GM12872 (cell line): ENCODE measurements around the gene PTCRA.

Experiments
- TF ChIP-seq, protein P1 (sequence below): IDR thresholded peaks from 3 replicates; pipeline ENCODE4 v1.5.1; 2011; ENCODE audit warnings: low read depth, mild to moderate bottlenecking, low read length, moderate library complexity; ENCODE audit not compliant: insufficient read depth

Gene PTCRA

DNA sequence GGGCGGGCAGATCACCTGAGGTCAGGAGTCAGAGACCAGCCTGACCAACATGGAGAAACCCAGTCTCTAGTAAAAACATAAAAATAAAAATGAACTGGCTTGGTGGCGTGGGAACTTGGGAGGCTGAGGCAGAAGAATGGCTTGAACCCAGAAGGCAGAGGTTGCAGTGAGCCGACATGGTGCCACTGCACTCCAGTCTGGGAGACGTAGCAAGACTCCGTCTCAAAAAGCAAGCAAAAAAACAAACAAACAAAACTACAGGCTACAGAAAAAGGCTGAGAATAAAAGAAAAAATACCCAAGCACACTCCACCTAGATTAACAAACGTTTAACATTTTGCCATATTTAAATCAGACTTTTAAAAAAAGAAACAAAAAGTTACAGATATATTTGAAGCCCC is 5.9 kb downstream of the PTCRA start:
- TF ChIP-seq, protein P1, sequence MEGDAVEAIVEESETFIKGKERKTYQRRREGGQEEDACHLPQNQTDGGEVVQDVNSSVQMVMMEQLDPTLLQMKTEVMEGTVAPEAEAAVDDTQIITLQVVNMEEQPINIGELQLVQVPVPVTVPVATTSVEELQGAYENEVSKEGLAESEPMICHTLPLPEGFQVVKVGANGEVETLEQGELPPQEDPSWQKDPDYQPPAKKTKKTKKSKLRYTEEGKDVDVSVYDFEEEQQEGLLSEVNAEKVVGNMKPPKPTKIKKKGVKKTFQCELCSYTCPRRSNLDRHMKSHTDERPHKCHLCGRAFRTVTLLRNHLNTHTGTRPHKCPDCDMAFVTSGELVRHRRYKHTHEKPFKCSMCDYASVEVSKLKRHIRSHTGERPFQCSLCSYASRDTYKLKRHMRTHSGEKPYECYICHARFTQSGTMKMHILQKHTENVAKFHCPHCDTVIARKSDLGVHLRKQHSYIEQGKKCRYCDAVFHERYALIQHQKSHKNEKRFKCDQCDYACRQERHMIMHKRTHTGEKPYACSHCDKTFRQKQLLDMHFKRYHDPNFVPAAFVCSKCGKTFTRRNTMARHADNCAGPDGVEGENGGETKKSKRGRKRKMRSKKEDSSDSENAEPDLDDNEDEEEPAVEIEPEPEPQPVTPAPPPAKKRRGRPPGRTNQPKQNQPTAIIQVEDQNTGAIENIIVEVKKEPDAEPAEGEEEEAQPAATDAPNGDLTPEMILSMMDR, result no peak

DNA sequence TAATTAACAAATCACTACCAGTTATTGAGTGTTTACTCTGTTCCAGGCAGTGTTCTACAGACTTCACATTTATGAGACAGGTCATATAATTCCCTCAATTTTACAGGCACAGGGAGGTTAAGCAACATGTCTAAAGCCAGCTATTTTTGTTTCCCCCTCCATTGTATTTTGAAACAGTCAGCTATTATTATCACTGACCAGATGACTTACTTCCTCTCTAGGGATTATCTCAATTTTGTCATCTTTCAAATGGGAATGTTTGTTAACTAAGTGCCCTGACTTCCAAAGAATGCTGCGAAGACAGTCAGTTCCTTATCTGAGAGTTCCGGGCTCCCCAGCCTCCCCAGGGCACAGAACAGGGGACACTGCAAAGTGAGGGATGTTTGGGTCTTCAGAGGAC is 7.8 kb downstream of the PTCRA start:
- TF ChIP-seq, protein P1, result no peak

DNA sequence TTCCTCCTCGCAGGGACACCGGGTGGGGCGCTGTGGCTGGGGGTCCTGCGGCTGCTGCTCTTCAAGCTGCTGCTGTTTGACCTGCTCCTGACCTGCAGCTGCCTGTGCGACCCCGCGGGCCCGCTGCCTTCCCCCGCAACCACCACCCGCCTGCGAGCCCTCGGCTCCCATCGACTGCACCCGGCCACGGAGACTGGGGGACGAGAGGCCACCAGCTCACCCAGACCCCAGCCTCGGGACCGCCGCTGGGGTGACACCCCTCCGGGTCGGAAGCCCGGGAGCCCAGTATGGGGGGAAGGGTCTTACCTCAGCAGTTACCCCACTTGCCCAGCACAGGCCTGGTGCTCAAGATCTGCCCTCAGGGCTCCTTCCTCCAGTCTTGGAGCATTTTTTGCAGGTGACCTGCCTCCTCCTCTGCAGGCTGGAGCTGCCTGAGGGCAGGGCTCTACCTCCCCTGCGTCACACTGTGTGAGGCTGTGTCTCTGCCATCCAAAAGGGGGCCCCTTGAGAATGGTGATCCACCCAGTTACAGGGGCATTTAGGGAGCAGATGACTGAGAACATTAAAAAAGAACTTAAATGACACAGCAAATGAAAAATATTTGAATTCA is 9.5 kb downstream of the PTCRA start:
- TF ChIP-seq, protein P1, result no peak

DNA sequence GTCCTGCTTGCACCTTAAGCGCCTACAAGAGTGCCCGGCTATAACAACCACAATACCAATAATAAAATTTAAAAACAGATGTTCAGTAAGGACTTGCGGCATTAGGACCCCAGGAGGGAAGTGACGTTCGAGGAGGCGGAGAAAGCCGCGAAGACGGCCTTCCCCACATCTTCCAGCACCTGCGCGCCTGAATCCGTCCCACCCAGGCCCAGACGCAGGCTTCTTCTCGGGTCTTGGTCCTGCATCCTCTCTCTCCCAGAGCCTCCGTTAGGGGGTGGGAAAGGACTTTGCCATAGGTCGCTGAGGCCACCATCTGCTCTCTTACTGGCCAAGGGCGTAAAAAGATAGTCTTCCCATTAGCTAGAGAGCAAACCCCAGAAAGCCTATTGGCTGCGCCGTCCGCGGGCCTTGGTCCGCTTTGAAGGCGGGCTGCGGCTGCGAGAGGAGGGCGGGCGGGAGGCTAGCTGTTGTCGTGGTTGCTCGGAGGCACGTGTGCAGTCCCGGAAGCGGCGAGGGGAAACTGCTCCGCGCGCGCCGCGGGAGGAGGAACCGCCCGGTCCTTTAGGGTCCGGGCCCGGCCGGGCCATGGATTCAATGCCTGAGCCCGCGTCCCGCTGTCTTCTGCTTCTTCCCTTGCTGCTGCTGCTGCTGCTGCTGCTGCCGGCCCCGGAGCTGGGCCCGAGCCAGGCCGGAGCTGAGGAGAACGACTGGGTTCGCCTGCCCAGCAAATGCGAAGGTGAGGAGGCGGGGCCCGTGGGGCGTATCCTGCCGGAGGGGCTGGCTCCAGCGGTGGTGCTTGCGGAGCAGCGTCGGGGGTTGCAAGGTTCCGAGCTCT is 13.3 kb downstream of the PTCRA start, which contains the start of gene CNPY3:
Gene CNPY3 (plus strand): TSS at position 495 of the 835 bp plus-strand sequence. CDS start 91 bp downstream, at position 586.
- TF ChIP-seq, protein P1, result no peak

DNA sequence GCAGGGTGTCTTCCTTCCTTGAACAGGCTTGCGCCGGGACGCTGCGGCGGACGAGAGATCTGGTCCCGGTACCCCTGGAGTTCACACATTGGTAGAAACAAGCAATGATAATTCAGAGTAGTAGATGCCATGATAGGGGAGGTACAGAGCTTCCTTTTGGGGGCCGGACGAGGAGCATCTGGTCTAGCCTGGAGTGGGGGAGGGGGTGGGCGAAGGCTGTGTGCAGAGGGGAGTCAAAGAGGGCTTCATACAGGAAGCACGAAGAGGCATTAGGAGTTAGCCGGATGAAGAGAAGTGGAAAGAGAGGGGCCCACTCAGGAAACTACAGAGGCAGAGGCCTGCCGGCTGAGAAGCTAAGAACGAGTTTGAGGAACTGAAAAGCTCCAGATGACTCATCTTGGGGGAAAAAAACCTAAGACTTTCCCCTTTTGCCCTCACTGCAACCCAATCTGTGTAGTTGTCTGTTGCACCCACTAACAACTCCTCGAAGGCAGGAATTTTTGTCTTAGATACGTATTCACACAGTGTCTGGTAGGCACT is 14.0 kb downstream of the PTCRA start:
- TF ChIP-seq, protein P1, result no peak

DNA sequence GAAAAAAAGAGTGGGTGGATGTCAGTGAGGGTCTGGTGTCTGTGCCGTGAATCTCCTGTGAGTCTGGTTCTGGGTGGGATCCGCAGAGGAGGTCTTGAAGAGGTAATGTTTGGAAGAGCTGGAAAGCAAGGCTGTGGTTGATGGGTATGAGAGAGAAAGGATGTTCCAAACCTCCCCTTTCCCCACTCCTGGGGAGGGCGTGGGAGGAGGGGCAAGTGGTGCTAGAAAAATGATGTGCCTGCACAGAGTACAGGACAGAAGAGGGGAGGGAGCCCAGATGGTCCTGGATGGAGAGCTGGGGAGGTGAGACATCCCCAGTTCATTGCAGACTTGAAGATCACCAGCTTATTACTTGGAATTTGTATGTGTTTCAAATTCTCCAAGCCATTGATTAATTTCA is 16.6 kb downstream of the PTCRA start:
- TF ChIP-seq, protein P1, result no peak

DNA sequence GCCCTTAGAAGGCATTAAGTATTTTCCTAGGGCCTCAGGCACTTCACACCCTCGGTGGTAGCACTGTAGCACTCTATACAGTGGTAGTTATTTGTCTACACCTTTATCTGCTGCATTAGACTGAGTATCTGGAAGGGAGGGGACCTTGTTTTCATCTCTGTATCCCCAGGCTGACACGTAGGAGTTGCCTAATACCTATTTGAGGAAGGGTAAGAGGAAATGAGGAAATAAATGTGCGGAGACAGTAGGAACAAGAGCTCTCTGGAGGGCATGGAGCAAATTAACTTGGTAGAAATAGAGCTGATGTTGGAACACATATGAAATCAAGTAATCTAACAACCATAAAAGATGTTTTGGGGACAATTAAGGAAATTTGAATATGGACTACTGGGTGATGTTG is 17.4 kb downstream of the PTCRA start:
- TF ChIP-seq, protein P1, result no peak
